ENCODE results near the gene GCFC2.

The GCFC2 gene

DNA sequence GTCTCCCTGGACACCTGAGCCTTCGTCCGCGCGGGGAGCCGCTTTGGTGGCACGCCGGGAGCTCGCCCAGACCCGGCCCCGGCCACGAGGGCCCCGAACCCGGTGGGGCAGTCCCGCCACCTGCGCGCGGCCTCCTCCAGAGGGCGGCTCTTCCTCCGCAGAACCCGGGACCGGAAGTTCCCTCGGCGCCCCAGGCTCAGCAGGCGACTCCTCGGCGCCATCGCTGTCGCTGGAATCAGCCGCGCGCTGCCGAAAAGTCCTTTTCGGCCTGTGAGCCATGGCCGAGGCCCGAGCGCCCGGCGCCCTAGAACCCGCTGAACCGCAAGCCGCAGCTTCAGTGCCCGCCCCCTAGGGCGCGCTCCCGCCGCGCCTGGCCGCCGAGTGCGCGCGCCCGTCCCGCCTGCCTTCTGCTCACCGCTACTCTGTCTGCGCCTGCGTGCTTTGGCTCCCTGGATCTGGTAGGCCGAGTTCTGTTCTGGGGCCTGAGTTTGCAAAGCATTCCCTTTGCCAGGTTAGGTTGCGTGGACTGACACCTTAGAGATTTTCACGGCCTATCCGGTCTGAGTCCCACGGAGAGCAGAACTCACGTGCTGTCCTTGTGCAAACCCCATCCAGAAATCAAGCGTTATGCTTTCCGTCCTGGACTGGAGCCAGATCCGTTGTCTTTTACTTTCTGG, at the start of gene GCFC2:
GCFC2 (minus strand) TSS at position 339 of the 677 bp plus-strand sequence; CDS start at position 279, 60 bp downstream.
- TF ChIP-seq, protein P1, sequence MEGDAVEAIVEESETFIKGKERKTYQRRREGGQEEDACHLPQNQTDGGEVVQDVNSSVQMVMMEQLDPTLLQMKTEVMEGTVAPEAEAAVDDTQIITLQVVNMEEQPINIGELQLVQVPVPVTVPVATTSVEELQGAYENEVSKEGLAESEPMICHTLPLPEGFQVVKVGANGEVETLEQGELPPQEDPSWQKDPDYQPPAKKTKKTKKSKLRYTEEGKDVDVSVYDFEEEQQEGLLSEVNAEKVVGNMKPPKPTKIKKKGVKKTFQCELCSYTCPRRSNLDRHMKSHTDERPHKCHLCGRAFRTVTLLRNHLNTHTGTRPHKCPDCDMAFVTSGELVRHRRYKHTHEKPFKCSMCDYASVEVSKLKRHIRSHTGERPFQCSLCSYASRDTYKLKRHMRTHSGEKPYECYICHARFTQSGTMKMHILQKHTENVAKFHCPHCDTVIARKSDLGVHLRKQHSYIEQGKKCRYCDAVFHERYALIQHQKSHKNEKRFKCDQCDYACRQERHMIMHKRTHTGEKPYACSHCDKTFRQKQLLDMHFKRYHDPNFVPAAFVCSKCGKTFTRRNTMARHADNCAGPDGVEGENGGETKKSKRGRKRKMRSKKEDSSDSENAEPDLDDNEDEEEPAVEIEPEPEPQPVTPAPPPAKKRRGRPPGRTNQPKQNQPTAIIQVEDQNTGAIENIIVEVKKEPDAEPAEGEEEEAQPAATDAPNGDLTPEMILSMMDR (IDR thresholded peaks at IDR 0.05), result no peak
- Histone ChIP-seq H3K4me3 (ENCODE audit: low read depth in 1 of 2, low read length in 1 of 2) (peak within 1 kb of the TSS; percentile 60 to 74), H3K36me3 (no peaks in the 10 kb centered on the region)

DNA sequence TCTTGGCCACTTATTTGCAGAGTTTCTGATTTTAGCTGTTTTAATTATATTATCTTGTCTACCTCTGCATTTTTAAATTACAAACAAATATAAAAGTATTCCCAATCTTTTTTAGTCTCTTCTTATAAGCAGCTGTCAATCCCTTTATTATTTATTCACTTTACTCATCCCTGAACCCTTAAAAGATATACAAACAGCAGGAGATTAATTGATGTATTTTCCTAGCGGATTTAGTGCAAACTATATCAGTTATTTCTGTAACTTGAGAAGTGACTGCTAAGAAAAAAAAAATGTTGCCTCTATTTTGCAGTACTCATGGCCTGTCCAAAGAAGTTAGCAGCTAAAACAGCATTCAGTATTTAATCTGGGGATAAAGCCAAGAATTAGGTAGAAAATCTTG, 42.1 kb upstream of the GCFC2 start:
- H3K27ac ChIP-seq, result no peak overlapping the region
- H3K4me3 ChIP-seq (ENCODE audit: low read depth in 1 of 2, low read length in 1 of 2), result no peak overlapping the region
- H3K36me3 ChIP-seq, result no peaks in the 10 kb centered on the region
- no peaks in the 10 kb centered on the region for H3K4me1 ChIP-seq (ENCODE audit: control insufficient read depth in 1 of 2, insufficient read depth in 1 of 2, low read depth in 1 of 2, low read length in 1 of 2)
- TF ChIP-seq, protein P1 (IDR thresholded peaks at IDR 0.05), result no peak
- H3K9me3 ChIP-seq, result no peaks in the 10 kb centered on the region
- no peaks in the 10 kb centered on the region for H3K27me3 ChIP-seq

More for the DNA sequence above, at the start of gene GCFC2:
- Histone ChIP-seq H3K27ac (peak within 1 kb of the TSS; percentile 74), H3K27me3 (peaks cover 14% of the 10 kb centered on the region), H3K4me1 (ENCODE audit: control insufficient read depth in 1 of 2, insufficient read depth in 1 of 2, low read depth in 1 of 2, low read length in 1 of 2) (peaks cover 10 to 13% of the 10 kb centered on the region in 2 experiments), H3K9me3 (no peaks in the 10 kb centered on the region)

DNA sequence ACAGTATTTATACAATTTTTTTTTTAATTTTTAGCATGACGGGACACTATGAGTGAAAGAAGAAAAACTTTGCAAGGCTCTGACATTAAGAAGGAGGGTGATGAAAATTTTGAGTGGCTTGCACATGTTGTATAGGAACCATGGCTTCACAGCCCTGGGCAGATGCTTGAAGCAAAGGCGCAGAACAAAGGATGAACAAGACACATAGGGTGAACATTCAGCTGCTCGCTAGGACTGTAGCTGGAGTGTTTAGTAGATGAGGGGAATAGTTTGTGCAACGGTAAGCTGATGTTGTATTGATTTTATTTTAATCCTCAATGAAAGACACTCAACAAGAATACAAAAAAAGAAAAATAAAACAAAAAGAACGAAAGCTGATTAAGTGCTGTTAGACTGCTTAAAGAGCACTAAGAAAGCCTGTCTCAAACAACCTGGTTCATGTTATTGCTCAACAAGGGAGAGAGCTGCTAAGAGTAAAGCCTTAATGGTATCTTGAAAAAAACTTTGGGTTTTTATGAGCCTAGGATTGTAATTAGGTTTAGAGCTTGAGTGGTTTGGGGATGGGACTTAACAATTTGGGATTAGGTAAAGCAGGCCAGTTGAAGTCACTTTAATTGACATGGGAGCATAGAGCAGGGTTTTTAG, 41.2 kb upstream of the GCFC2 start:
- H3K27me3 ChIP-seq, result no peaks in the 10 kb centered on the region
- H3K4me1 ChIP-seq (ENCODE audit: control insufficient read depth in 1 of 2, insufficient read depth in 1 of 2, low read depth in 1 of 2, low read length in 1 of 2), result no peaks in the 10 kb centered on the region
- H3K36me3 ChIP-seq, result no peaks in the 10 kb centered on the region
- no peak overlapping the region for H3K4me3 ChIP-seq (ENCODE audit: low read depth in 1 of 2, low read length in 1 of 2)
- TF ChIP-seq, protein P1 (IDR thresholded peaks at IDR 0.05), result no peak
- no peak overlapping the region for H3K27ac ChIP-seq
- no peaks in the 10 kb centered on the region for H3K9me3 ChIP-seq

DNA sequence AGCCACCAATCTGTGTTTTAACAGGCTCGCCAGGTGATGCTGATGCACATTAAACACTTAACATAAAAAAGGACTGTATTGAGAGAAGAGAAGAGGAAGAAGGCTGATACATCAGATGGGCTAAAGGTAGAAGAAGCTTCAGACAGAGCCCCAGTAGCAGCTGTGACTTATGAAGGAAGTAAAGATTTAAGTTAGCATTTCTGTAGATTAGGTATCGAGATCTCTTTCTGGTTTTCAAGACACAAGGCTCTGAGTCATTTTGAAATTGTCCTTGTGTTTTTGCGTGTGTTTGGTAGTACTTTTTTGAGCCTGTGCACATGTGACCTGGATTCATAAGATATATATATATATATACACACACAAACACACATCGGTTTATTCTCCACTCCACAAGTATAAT, 40.6 kb upstream of the GCFC2 start:
- Histone ChIP-seq H3K9me3 (no peaks in the 10 kb centered on the region), H3K27ac (no peak overlapping the region), H3K4me3 (ENCODE audit: low read depth in 1 of 2, low read length in 1 of 2) (no peak overlapping the region), H3K36me3 (no peaks in the 10 kb centered on the region), H3K4me1 (ENCODE audit: control insufficient read depth in 1 of 2, insufficient read depth in 1 of 2, low read depth in 1 of 2, low read length in 1 of 2) (no peaks in the 10 kb centered on the region), H3K27me3 (no peaks in the 10 kb centered on the region)
- TF ChIP-seq, protein P1 (IDR thresholded peaks at IDR 0.05), result no peak

- H3K36me3 ChIP-seq, result no peaks in the 10 kb centered on the region
- no peaks in the 10 kb centered on the region for H3K27me3 ChIP-seq
- H3K4me1 ChIP-seq (ENCODE audit: control insufficient read depth in 1 of 2, insufficient read depth in 1 of 2, low read depth in 1 of 2, low read length in 1 of 2), result no peaks in the 10 kb centered on the region
- H3K4me3 ChIP-seq (ENCODE audit: low read depth in 1 of 2, low read length in 1 of 2), result no peak overlapping the region
- H3K27ac ChIP-seq, result no peak overlapping the region
- TF ChIP-seq, protein P1 (IDR thresholded peaks at IDR 0.05), result no peak
- no peaks in the 10 kb centered on the region for H3K9me3 ChIP-seq
These were observed 27.2 kb upstream of the GCFC2 start for GRCh38 chr2:75737961-75738360.
